GM18499 (cell line): ENCODE results near the gene SOAT2.
A peak's percentile ranks its signal among the peaks of the same experiment; 100 is the strongest.

Source experiments
- ATAC-seq: cut with Tn5 transposase; IDR thresholded peaks from one replicate; pipeline ENCODE4 v1.9.1; 2021; ENCODE audit warnings: moderate number of reproducible peaks; ENCODE audit not compliant: insufficient read depth, unreplicated experiment

Gene SOAT2

GRCh38 chr12:53102883-53103807 lies at the start of gene SOAT2:
Gene SOAT2 (plus strand): TSS chr12:53103486. CDS start chr12:53103578, 92 bp downstream.
- ATAC-seq: no peak

DNA sequence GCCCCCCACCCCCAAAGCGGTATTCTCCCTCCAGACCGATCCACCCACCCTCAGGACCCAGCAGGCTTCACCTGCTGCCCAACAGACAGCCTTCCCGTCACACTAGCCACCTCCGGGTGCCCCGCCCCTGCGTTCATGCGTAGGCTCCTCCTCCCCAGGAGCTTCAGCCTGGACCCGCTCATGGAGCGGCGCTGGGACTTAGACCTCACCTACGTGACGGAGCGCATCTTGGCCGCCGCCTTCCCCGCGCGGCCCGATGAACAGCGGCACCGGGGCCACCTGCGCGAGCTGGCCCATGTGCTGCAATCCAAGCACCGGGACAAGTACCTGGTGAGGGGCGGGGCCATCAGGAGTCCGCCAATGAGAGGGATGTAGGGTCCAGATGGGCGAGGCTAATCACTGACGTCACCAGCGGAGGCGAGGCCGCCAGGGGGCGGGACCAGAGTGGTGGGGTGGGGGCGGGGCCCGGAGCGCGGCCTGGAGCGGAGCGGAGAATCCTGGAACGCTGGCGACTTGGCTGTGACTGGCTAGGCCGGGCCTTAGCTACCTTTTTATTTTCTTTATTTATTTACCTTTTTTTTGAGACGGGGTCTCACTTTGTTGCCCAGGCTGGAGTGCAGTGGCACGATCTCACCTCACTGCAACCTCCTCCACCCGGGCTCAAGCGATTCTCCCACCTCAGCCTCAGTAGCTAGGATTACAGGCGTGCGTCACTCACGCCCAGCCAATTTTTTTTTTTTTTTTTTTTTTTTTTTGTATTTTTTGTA lies 49.0 kb upstream of the SOAT2 start:
- ATAC-seq: peak; percentile 53

- ATAC-seq: no peak
Observed at GRCh38 chr12:53055471-53056266, 47.6 kb upstream of the SOAT2 start.

DNA sequence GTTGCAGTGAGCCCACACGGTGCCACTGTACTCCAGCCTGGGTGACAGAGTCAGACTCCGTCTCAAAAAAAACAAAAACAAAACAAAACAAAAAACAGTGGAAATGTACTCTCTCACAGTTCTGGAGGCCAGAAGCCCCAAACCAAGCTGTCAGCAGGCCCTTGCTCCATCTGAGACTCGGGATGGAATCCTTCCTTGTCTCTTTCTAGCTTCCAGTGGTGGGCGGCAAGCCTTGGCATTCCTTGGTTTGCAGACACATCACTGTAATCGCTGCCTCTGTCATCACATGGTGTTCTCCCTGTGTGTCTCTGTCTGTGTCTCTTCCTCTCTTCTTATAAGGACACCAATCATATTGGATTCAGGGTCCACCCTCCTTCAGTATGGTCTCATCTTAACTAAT lies 47.0 kb upstream of the SOAT2 start:
- no peak for ATAC-seq

GRCh38 chr12:53056901-53057300 lies 46.4 kb upstream of the SOAT2 start:
- no peak for ATAC-seq

DNA sequence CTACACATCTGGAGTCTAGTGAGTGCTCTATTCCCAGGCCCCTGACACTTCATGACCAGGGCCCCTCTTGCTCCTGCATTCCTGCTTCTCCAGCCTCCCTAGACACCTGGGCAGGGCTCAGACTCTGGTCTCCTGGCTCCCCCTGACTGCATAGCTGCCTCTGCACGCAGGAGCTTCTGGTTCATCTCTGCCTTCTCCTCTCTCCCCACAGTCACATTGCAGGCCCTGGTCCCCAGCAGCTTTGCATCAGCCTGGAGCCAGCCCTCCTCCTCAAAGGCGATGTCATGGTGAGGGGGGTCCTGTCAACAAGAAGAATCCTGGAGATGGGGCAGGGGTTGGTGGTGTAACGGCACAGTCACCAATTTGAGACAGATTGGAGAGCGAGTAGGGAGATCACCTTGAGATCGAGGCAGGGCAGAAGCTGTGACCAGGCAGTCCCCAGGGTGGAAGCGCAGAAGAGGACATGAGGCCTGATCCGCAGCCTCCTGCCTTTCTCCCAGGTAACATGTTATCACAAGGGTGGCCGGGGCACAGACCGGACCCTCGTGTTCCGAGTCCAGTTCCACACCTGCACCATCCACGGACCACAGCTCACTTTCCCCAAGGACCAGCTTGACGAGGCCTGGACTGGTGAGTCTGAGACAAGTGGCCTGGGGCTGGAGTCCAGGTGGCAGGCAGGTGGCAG lies 45.3 kb upstream of the SOAT2 start:
- no peak for ATAC-seq

DNA sequence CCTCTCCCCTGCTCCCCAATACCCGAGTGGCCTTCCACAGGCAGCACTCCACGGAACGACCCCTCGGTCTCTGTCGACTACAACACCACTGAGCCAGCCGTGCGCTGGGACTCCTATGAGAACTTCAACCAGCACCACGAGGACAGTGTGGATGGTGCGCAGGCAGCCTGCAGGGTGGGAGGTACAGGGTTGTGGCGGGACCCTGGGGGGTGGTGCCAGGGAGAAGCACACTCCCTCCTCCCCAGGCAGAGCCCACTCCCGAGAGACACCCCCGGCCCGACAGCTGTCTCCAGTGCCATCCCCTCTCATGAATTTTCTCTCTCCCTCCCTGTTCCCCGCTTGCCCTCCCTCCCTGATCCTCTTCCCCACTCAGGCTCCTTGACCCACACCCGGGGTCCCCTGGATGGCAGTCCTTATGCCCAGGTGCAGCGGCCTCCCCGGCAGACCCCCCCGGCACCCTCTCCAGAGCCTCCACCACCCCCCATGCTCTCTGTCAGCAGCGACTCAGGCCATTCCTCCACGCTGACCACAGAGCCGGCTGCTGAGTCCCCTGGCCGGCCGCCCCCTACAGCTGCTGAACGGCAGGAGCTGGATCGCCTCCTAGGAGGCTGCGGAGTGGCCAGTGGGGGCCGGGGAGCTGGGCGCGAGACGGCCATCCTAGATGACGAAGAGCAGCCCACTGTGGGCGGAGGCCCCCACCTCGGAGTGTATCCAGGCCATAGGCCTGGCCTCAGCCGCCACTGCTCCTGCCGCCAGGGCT lies 44.4 kb upstream of the SOAT2 start:
- ATAC-seq: no peak

DNA sequence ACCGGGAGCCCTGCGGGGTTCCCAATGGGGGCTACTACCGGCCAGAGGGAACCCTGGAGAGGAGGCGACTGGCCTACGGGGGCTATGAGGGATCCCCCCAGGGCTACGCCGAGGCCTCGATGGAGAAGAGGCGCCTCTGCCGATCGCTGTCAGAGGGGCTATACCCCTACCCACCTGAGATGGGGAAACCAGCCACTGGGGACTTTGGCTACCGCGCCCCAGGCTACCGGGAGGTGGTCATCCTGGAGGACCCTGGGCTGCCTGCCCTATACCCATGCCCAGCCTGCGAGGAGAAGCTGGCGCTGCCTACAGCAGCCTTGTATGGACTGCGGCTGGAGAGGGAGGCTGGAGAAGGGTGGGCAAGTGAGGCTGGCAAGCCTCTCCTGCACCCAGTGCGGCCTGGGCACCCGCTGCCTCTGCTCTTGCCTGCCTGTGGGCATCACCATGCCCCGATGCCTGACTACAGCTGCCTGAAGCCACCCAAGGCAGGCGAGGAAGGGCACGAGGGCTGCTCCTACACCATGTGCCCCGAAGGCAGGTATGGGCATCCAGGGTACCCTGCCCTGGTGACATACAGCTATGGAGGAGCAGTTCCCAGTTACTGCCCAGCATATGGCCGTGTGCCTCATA lies 43.7 kb upstream of the SOAT2 start:
- ATAC-seq: no peak

GRCh38 chr12:53060064-53060720 lies 43.1 kb upstream of the SOAT2 start:
- ATAC-seq: no peak

GRCh38 chr12:53060721-53061276 lies 42.5 kb upstream of the SOAT2 start:
- ATAC-seq: no peak

GRCh38 chr12:53061404-53062010 lies 41.8 kb upstream of the SOAT2 start:
- ATAC-seq: no peak

DNA sequence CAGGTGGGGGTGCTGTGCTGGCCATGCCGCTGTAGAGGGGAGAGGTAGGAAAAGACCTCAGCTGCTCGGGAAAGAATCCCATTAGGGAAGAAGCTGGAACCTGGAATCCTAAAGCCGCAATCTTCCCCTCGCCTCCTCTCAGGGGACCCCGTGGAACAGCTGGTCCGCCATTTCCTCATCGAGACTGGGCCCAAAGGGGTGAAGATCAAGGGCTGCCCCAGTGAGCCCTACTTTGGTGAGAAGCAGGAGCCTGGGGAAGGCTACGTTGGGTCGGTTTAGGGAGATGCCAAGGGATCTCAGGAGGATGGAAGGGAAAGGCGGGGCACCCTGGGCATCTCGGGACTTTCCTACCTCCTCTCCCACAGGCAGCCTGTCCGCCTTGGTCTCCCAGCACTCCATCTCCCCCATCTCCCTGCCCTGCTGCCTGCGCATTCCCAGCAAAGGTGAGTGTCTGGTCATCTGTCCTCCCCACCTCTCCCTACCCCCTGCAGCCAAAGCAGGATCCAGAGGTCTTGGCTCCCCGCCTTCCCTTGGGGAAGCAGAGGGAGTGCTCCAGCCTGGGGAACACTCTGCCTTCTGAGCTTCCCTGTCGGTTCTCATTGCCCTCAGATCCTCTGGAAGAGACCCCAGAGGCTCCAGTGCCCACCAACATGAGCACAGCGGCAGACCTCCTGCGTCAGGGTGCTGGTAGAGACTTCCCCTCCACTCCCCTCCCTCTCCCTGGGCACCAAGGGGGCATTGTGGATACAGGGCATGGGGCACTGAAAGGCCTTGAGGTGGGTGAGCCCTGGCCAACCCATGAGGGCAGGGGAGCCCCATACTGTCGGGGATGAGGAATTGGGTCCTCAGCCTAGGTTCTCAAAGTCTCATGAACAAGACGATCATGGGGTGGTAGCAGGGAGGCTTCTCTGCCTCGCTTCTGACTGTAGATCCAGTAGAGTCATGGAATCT lies 41.0 kb upstream of the SOAT2 start:
- no peak for ATAC-seq

DNA sequence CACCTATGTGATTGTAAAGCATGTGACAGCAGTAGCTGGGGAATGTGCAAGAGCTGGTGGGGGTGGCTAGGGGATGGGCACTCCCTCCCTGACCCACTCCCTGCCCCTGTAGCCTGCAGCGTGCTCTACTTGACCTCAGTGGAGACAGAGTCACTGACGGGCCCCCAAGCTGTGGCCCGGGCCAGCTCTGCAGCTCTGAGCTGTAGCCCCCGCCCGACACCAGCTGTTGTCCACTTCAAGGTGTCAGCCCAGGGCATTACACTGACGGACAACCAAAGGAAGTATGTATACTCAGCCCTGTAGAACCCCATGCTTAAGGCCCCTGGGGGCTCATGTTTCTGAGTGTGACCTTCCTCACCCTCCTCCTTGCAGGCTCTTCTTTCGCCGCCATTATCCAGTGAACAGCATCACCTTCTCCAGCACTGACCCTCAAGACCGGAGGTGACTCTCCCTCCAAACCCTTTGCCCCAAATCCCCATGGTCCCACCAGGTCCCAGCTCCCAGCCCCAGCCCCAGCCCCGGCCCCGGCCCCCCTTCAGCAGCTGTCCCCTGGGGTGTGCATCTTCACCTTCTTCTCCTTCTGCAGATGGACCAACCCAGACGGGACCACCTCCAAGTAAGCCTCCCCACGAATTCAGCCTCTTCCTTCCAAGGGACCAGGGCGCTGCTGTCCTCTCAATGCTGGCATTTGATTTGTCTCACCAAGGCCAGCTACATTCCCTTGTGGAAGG lies 40.1 kb upstream of the SOAT2 start:
- ATAC-seq: no peak

- no peak for ATAC-seq
Observed at GRCh38 chr12:53063708-53064612, 39.3 kb upstream of the SOAT2 start.
